Measurements from ENCODE around the gene CSH1.
"Not testable (repeated sequence)": the region's sequence is repeated elsewhere in the genome, so short reads cannot be mapped to it uniquely, and the experiment has no call there.

The CSH1 gene

GRCh38 chr17:63928172-63928666, 31.8 kb upstream of the CSH1 start:
- DNase-seq, result no peak

GRCh38 chr17:63927464-63928171, 31.2 kb upstream of the CSH1 start:
- DNase-seq, result no peak

- no peak for DNase-seq
Measured at GRCh38 chr17:63926164-63926563, 29.8 kb upstream of the CSH1 start.

- DNase-seq, result no peak
Measured at GRCh38 chr17:63925615-63926014, 29.2 kb upstream of the CSH1 start.

- DNase-seq, result not testable (repeated sequence)
Measured at GRCh38 chr17:63922402-63922801, 26.0 kb upstream of the CSH1 start.

GRCh38 chr17:63920779-63921178, 24.4 kb upstream of the CSH1 start:
- not testable (repeated sequence) for DNase-seq

GRCh38 chr17:63920050-63920449, 23.7 kb upstream of the CSH1 start:
- not testable (repeated sequence) for DNase-seq

GRCh38 chr17:63919311-63919723, 22.9 kb upstream of the CSH1 start:
- peak in 4 of 5 experiments; percentile 51 to 75 (median 60) for DNase-seq

GRCh38 chr17:63918789-63919305, 22.5 kb upstream of the CSH1 start, which contains the start of gene GH1:
GH1 (minus strand) TSS chr17:63918839; CDS start chr17:63918776, 63 bp downstream.
- not testable (repeated sequence) for DNase-seq

GRCh38 chr17:63918305-63918704, 21.9 kb upstream of the CSH1 start:
- DNase-seq, result no peak

- no peak for DNase-seq
Measured at GRCh38 chr17:63917646-63918045, 21.3 kb upstream of the CSH1 start.

GRCh38 chr17:63917206-63917605, 20.8 kb upstream of the CSH1 start:
- DNase-seq, result not testable (repeated sequence)

- no peak for DNase-seq
Measured at GRCh38 chr17:63916566-63917185, 20.3 kb upstream of the CSH1 start.

GRCh38 chr17:63915753-63916152, 19.4 kb upstream of the CSH1 start:
- not testable (repeated sequence) for DNase-seq

- no peak for DNase-seq
Measured at GRCh38 chr17:63914471-63914870, 18.1 kb upstream of the CSH1 start.

GRCh38 chr17:63911657-63912100, 15.3 kb upstream of the CSH1 start:
- DNase-seq, result peak in 4 of 5 experiments; percentile 34 to 46 (median 44)

- DNase-seq, result no peak
Measured at GRCh38 chr17:63911041-63911635, 14.8 kb upstream of the CSH1 start, which contains the start of gene CSHL1. CSHL1 (minus strand) TSS chr17:63911258; CDS start chr17:63911196, 62 bp downstream.

- DNase-seq, result no peak
Measured at GRCh38 chr17:63910096-63910495, 13.7 kb upstream of the CSH1 start.

- DNase-seq, result not testable (repeated sequence)
Measured at GRCh38 chr17:63909586-63909985, 13.2 kb upstream of the CSH1 start.

- DNase-seq, result not testable (repeated sequence)
Measured at GRCh38 chr17:63907161-63907778, 10.9 kb upstream of the CSH1 start.

- not testable (repeated sequence) for DNase-seq
Measured at GRCh38 chr17:63904796-63905195, 8.4 kb upstream of the CSH1 start.

- DNase-seq, result peak in 1 of 5 experiments; percentile 22
Measured at GRCh38 chr17:63903787-63904201, 7.4 kb upstream of the CSH1 start.

GRCh38 chr17:63901971-63902370, 5.6 kb upstream of the CSH1 start:
- not testable (repeated sequence) for DNase-seq
